Measurements from ENCODE around the gene SHISA6. TPM values are rescaled to one million over a fixed set of nuclear protein-coding genes. Genes with fewer than 3 reads are reported as not detected.
"Not testable (repeated sequence)": the region's sequence is repeated elsewhere in the genome, so short reads cannot be mapped to it uniquely, and the experiment has no call there.

SHISA6 gene
- total RNA-seq, 2 donors from 2014 or later, result 6.7 to 14.4 TPM

DNA sequence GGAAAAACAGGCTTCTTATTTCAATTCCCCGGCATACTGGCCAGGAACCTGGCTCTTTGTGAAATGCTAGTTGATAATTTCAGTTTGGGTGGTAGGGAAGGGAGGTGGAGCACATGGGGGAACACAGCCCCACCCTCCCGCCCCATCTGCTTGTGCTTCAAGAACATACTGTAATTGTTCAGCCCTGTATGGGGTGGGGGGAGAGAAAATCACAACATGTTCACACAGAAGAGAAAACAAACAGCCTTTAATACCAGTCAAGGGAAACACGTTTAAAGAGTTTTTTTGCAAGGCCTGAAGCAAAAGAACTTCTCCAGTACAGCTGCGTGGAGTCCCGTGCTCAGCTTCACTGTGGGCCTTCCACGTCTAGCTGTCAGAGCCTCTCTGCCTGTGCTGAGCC is 59.7 kb downstream of the SHISA6 start:
- H3K4me3 Mint-ChIP-seq, result no peak overlapping the region
- Histone ChIP-seq H3K9ac (ENCODE audit: extremely low read depth, low read length, poor library complexity, severe bottlenecking) (no peak overlapping the region), H3K36me3 (ENCODE audit: control insufficient read depth, insufficient read depth, low read length) (no peaks in the 10 kb centered on the region), H3K4me1 (ENCODE audit: control insufficient read depth, insufficient read depth, low read length) (no peaks in the 10 kb centered on the region), H3K27me3 (ENCODE audit: control insufficient read depth, insufficient read depth, low read length, poor library complexity, severe bottlenecking) (no peaks in the 10 kb centered on the region), H3K9me3 (ENCODE audit: control insufficient read depth, low read length) (peaks cover 5% of the 10 kb centered on the region), H3K4me3 (ENCODE audit: low read length) (no peak overlapping the region), H3K27ac (ENCODE audit: low read depth, low read length) (no peak overlapping the region)
- peaks cover 7% of the 10 kb centered on the region for H3K27me3 Mint-ChIP-seq (ENCODE audit: insufficient read depth)
- peaks cover 12% of the 10 kb centered on the region for H3K36me3 Mint-ChIP-seq (ENCODE audit: low read depth)
- H3K9me3 Mint-ChIP-seq, result peaks cover 12% of the 10 kb centered on the region
- no peaks in the 10 kb centered on the region for H3K4me1 Mint-ChIP-seq
- TF ChIP-seq CTCF (conservative IDR thresholded peaks at IDR 0.05), result no peak
- no peak for DNase-seq
- WGBS, 2 experiments (ENCODE audit: insufficient coverage in 1 of 2, insufficient read length in 1 of 2), result 91 to 100% methylated on average over 1 to 6 of the region's 6 CpGs
- no peak overlapping the region for H3K27ac Mint-ChIP-seq

DNA sequence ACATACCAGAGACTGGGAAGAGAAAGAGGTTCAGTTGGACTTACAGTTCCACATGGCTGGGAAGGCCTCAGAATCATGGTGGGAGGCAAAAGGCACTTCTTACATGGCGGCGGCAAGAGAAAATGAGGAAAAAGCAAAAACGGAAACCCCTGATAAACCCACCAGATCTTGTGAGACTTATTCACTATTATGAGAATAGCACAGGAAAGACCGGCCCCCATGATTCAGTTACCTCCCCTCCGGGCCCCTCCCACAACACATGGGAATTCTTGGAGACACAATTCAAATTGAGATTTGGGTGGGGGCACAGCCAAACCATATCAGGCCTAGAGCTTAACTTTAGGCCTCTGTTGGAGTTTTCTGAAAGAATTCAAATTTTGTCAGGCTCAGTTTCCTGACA is 60.9 kb downstream of the SHISA6 start:
- H3K9ac ChIP-seq (ENCODE audit: extremely low read depth, low read length, poor library complexity, severe bottlenecking); H3K4me1 ChIP-seq (ENCODE audit: control insufficient read depth, insufficient read depth, low read length); DNase-seq; H3K27ac Mint-ChIP-seq; H3K4me3 Mint-ChIP-seq; H3K4me1 Mint-ChIP-seq; H3K27me3 Mint-ChIP-seq (ENCODE audit: insufficient read depth); H3K27me3 ChIP-seq (ENCODE audit: control insufficient read depth, insufficient read depth, low read length, poor library complexity, severe bottlenecking); H3K4me3 ChIP-seq (ENCODE audit: low read length); H3K36me3 ChIP-seq (ENCODE audit: control insufficient read depth, insufficient read depth, low read length); H3K27ac ChIP-seq (ENCODE audit: low read depth, low read length); H3K9me3 ChIP-seq (ENCODE audit: control insufficient read depth, low read length): not testable (repeated sequence)
- H3K36me3 Mint-ChIP-seq (ENCODE audit: low read depth), result peaks cover 12% of the 10 kb centered on the region
- 88 to 100% methylated on average over 2 to 5 of the region's 5 CpGs for WGBS, 2 experiments (ENCODE audit: insufficient coverage in 1 of 2, insufficient read length in 1 of 2)
- H3K9me3 Mint-ChIP-seq, result peaks cover 12% of the 10 kb centered on the region

- no peak overlapping the region for H3K4me3 Mint-ChIP-seq
- no peak for TF ChIP-seq CTCF (conservative IDR thresholded peaks at IDR 0.05)
These were observed 61.6 kb downstream of the SHISA6 start for GRCh38 chr17:11302401-11303186.

More at GRCh38 chr17:11302401-11303186, 61.6 kb downstream of the SHISA6 start:
- Mint-ChIP-seq H3K36me3 (ENCODE audit: low read depth) (peaks cover 12% of the 10 kb centered on the region), H3K27ac (no peak overlapping the region), H3K9me3 (peaks cover 12% of the 10 kb centered on the region), H3K27me3 (ENCODE audit: insufficient read depth) (peaks cover 7% of the 10 kb centered on the region), H3K4me1 (no peaks in the 10 kb centered on the region)
- WGBS, 2 experiments (ENCODE audit: insufficient coverage in 1 of 2, insufficient read length in 1 of 2), result 88 to 93% methylated on average over 6 to 9 of the region's 9 CpGs
- DNase-seq, result no peak
- no peak overlapping the region for H3K27ac ChIP-seq (ENCODE audit: low read depth, low read length)
- H3K9ac ChIP-seq (ENCODE audit: extremely low read depth, low read length, poor library complexity, severe bottlenecking), result no peak overlapping the region
- H3K4me1 ChIP-seq (ENCODE audit: control insufficient read depth, insufficient read depth, low read length), result no peaks in the 10 kb centered on the region
- H3K36me3 ChIP-seq (ENCODE audit: control insufficient read depth, insufficient read depth, low read length), result no peaks in the 10 kb centered on the region
- no peaks in the 10 kb centered on the region for H3K27me3 ChIP-seq (ENCODE audit: control insufficient read depth, insufficient read depth, low read length, poor library complexity, severe bottlenecking)
- no peak overlapping the region for H3K4me3 ChIP-seq (ENCODE audit: low read length)
- peaks cover 5% of the 10 kb centered on the region for H3K9me3 ChIP-seq (ENCODE audit: control insufficient read depth, low read length)

Measured in endodermal cell (in vitro differentiated cells).